ENCODE data around the gene LYPLAL1.

- TF ChIP-seq POLR2A (IDR thresholded peaks at IDR 0.05) (no peak), CTCF (IDR thresholded peaks at IDR 0.05) (no peak)
Observed at GRCh38 chr1:219132939-219133338, 40.7 kb upstream of the LYPLAL1 start.
